ENCODE data around the gene INSIG1. TPM values are rescaled to one million over a fixed set of nuclear protein-coding genes. Genes with fewer than 3 reads are reported as not detected.

The INSIG1 gene
- polyA plus RNA-seq, 3 donors: 37.1 to 85.6 (median 39.6) TPM

- no peaks in the 10 kb centered on the region for H3K9me3 ChIP-seq (replicated peaks in 1 of 2; ENCODE audit: control insufficient read depth in 1 of 2, insufficient read depth in 1 of 2, low read length in 2 of 2)
- peaks cover 44 to 61% of the 10 kb centered on the region in 2 donors for H3K4me1 ChIP-seq (ENCODE audit: control insufficient read depth in 1 of 2, insufficient read depth in 2 of 2, low read length in 2 of 2)
- no peak for DNase-seq
- peaks cover 21% of the 10 kb centered on the region for H3K79me2 ChIP-seq (ENCODE audit: insufficient read depth, low read length)
- WGBS (ENCODE audit: insufficient coverage): 98% methylated on average over 4 of the region's 7 CpGs
- H4K20me1 ChIP-seq (ENCODE audit: insufficient read depth, low read length): peaks cover 22% of the 10 kb centered on the region
- H3K36me3 ChIP-seq (replicated peaks in 1 of 2; ENCODE audit: control insufficient read depth in 1 of 2, insufficient read depth in 2 of 2, low read length in 2 of 2): peaks cover 0 to 4% of the 10 kb centered on the region in 2 donors
- no peak overlapping the region for H2AFZ ChIP-seq (ENCODE audit: insufficient read depth, low read depth, low read length, poor library complexity, severe bottlenecking)
- intact Hi-C loops (cut with micrococcal nuclease): loop anchor here (5.0 kb wide), 4 partner anchors 88 to 368 kb away; partner anchors contain the start of gene PAXIP1 (in 1 of the 2)
- no peak overlapping the region for H3K4me2 ChIP-seq (replicated peaks; ENCODE audit: extremely low read depth, low read length, poor library complexity, severe bottlenecking)
- H3K27me3 ChIP-seq (ENCODE audit: control insufficient read depth in 2 of 2, insufficient read depth in 2 of 2, low read length in 2 of 2): no peaks in the 10 kb centered on the region
- Mint-ChIP-seq H3K4me3 (no peak overlapping the region), H3K27me3 (ENCODE audit: low read depth in 3 of 3) (peaks cover 3 to 11% (median 3%) of the 10 kb centered on the region in 3 donors), H3K9me3 (peaks cover 0 to 2% (median 0%) of the 10 kb centered on the region in 7 donors), H3K27ac (peak overlapping the region in 1 of 7 donors; percentile 33), H3K36me3 (peaks cover 5 to 8% of the 10 kb centered on the region in 2 donors), H3K4me1 (peaks cover 63% of the 10 kb centered on the region)
- H3K27ac ChIP-seq (ENCODE audit: low read depth in 1 of 2, low read length in 2 of 2): no peak overlapping the region
- H3K4me3 ChIP-seq (replicated peaks in 1 of 3; ENCODE audit: low read depth in 2 of 3, low read length in 3 of 3): no peak overlapping the region
- no peak for TF ChIP-seq CTCF (IDR thresholded peaks at IDR 0.05)
- H3K9ac ChIP-seq (ENCODE audit: insufficient read depth, low read length, poor library complexity, severe bottlenecking): no peak overlapping the region
These were observed 2.2 kb upstream of the INSIG1 start for GRCh38 chr7:155295511-155295910.

GRCh38 chr7:155296006-155296787, 1.5 kb upstream of the INSIG1 start:
- Histone ChIP-seq H3K27ac (ENCODE audit: low read depth in 1 of 2, low read length in 2 of 2) (peak overlapping the region; percentile 75 to 94), H3K4me3 (replicated peaks in 1 of 3; ENCODE audit: low read depth in 2 of 3, low read length in 3 of 3) (peak overlapping the region in 2 of 3 experiments; percentile 59 to 73), H3K27me3 (ENCODE audit: control insufficient read depth in 2 of 2, insufficient read depth in 2 of 2, low read length in 2 of 2) (no peaks in the 10 kb centered on the region), H2AFZ (ENCODE audit: insufficient read depth, low read depth, low read length, poor library complexity, severe bottlenecking) (peak overlapping the region; percentile 43), H3K4me2 (replicated peaks; ENCODE audit: extremely low read depth, low read length, poor library complexity, severe bottlenecking) (peak overlapping the region; percentile 95), H3K9ac (ENCODE audit: insufficient read depth, low read length, poor library complexity, severe bottlenecking) (peak overlapping the region; percentile 90), H3K9me3 (replicated peaks in 1 of 2; ENCODE audit: control insufficient read depth in 1 of 2, insufficient read depth in 1 of 2, low read length in 2 of 2) (no peaks in the 10 kb centered on the region), H4K20me1 (ENCODE audit: insufficient read depth, low read length) (peaks cover 29% of the 10 kb centered on the region), H3K79me2 (ENCODE audit: insufficient read depth, low read length) (peaks cover 28% of the 10 kb centered on the region), H3K36me3 (replicated peaks in 1 of 2; ENCODE audit: control insufficient read depth in 1 of 2, insufficient read depth in 2 of 2, low read length in 2 of 2) (peaks cover 0 to 11% of the 10 kb centered on the region in 2 donors), H3K4me1 (ENCODE audit: control insufficient read depth in 1 of 2, insufficient read depth in 2 of 2, low read length in 2 of 2) (peaks cover 45 to 55% of the 10 kb centered on the region in 2 donors)
- H3K9me3 Mint-ChIP-seq: peaks cover 0 to 2% (median 0%) of the 10 kb centered on the region in 7 donors
- DNase-seq: no peak
- peak overlapping the region; percentile 75 to 83 for H3K4me3 Mint-ChIP-seq
- H3K36me3 Mint-ChIP-seq: peaks cover 10 to 11% of the 10 kb centered on the region in 2 donors
- H3K4me1 Mint-ChIP-seq: peaks cover 62% of the 10 kb centered on the region
- no peak for TF ChIP-seq CTCF (IDR thresholded peaks at IDR 0.05)
- 86% methylated on average over 18 of the region's 18 CpGs for WGBS (ENCODE audit: insufficient coverage)
- intact Hi-C loops (cut with micrococcal nuclease): loop anchor here (5.0 kb wide), 4 partner anchors 89 to 369 kb away; partner anchors contain the start of gene PAXIP1 (in 1 of the 2)
- H3K27ac Mint-ChIP-seq: peak overlapping the region; percentile 64 to 92 (median 90)
- peaks cover 3 to 8% (median 3%) of the 10 kb centered on the region in 3 donors for H3K27me3 Mint-ChIP-seq (ENCODE audit: low read depth in 3 of 3)

All from CD14-positive monocyte (primary cell).